Nucleus accumbens (tissue), 56 donors: Measurements from ENCODE around the gene ASCC3.
"Not testable (repeated sequence)": the region's sequence is repeated elsewhere in the genome, so short reads cannot be mapped to it uniquely, and the experiment has no call there.

Source experiments
- DNase-seq, 56 donors: peaks; one replicate each; lab custom pipeline; 2025; lab: John Stamatoyannopoulos, UW

Gene ASCC3

GRCh38 chr6:100808638-100809275 lies 72.4 kb downstream of the ASCC3 start:
- no peak for DNase-seq

GRCh38 chr6:100806296-100806695 lies 74.8 kb downstream of the ASCC3 start:
- DNase-seq: no peak

GRCh38 chr6:100803264-100804045 lies 77.7 kb downstream of the ASCC3 start:
- peak in 4 of 56 donors; percentile 2 to 8 (median 5) for DNase-seq

DNA sequence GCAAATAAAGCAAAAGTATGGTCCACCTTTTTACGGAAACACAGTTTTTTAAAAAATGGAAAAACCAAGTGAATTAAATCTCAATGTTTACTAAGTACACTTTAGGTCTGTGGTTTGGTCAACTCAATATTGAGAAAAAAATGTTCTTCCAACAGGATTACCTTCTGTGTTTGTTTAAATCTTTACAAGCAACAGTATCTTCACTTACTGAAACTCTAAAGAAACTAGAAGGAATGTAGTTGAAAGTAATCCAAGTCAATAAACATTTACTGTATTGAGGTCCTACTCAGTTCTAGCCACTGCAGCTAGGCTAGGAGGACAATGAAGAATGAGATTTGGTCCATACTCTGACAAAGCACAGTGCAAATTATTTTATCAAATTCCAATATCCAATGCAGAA lies 80.1 kb downstream of the ASCC3 start:
- no peak for DNase-seq

- no peak for DNase-seq
Observed at GRCh38 chr6:100796049-100796823, 84.9 kb downstream of the ASCC3 start.

DNA sequence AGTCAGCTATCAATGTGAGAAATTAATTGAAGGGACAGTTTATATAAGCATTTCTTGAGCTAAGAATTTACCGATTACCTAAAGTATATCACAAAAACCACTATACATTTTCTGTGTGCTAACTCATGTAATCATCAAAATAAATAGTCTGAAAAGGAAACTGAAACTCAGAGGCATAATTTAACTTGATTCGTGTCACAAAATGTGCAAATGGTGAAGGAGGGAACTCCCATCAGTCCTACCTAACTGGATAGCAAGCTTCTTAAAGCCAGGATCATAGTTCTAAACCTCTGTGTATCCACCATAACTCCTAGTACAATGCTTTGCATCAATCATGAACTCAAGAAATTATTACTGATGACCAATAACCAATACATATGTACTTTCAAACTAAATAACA lies 91.0 kb downstream of the ASCC3 start:
- DNase-seq: no peak

- DNase-seq: no peak
Observed at GRCh38 chr6:100785982-100786381, 95.1 kb downstream of the ASCC3 start.

GRCh38 chr6:100780648-100781047 lies 100.5 kb downstream of the ASCC3 start:
- DNase-seq: no peak

GRCh38 chr6:100775667-100776066 lies 105.5 kb downstream of the ASCC3 start:
- DNase-seq: no peak

- no peak for DNase-seq
Observed at GRCh38 chr6:100774681-100775080, 106.4 kb downstream of the ASCC3 start.

GRCh38 chr6:100768816-100769351 lies 112.2 kb downstream of the ASCC3 start:
- no peak for DNase-seq

DNA sequence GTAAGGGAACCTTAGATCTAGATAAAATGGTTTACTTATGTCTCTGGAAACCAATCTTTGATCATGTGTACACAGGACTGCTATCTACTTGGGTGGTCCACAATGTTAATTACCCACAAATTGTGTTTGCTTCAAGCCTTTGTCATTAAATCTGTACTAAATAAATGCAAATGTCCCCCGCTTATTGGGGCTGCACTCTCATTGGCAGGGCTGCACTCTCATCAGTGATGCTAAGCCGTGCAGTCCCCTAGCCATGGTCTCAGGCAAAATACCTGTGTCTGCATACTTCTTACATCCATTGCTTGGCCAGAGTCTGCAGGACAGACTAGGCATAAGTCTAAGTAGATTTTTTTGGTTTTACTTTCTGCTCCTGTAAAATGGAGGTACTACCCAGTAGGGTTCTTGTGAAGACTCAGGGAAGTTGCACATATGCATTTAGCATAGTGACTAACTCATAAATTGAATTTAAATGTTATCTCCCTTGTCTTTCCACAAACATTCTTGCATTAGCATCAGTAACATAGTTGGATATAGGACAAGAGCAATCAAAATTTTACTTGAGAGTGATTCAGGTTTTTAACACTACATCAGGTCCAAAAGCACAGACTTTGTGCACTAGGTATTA lies 117.4 kb downstream of the ASCC3 start:
- no peak for DNase-seq

DNA sequence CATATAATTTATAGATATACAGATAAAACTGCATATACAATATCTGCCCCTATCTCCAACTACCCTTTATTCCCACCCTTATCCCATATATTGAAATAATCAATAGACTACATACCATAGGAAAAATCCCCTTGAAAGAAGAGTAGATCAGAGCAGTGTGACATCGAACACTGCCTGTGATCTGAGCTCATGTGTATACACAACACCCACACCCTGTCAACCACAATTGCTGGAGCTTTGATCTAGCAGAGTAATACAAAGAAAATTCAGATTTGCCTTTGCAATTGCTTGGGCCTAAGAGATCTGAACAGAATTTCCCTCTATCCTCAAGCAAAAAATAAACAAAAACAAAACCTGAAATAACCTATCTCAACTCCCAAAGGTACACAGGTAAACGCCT lies 119.3 kb downstream of the ASCC3 start:
- peak in 5 of 56 donors; percentile 0 to 20 (median 3) for DNase-seq

- not testable (repeated sequence) for DNase-seq
Observed at GRCh38 chr6:100758386-100758785, 122.7 kb downstream of the ASCC3 start.

DNA sequence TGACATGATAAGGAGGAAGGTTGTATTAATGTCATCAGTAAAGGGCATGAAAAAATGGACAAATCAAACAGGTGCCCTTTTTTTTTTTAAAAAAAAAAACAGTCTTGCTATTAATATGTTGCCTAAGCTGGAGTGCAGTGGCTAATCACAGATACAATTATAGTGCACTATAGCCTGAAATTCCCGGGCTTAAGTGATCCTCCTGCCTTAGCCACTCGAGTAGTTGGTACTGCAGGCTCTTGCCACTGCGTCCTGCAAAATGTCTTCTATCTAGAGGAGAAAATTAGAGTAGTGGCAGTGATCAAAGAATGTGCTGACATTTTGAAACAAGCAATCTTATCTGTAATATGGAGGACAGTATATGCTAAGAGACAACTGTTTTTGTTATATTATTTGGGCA lies 127.7 kb downstream of the ASCC3 start:
- DNase-seq: no peak

DNA sequence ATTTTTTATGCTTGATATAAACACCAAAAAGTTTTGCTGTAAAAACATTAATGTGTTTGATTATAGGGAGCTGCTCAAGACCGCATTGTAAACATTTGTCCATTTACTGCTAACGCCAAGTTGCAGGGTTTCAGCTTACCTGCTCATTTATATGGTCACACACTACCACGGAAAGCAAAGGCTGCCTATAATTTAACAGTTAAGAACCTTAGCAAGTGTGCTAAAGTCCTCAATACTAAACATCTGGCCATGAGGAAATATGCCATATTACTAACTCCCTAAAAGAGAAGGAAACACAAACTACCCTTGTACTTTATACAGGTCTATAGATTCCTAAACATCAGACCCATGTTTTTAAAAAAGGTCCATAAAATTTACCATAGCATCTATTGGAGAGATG lies 129.5 kb downstream of the ASCC3 start:
- no peak for DNase-seq

DNA sequence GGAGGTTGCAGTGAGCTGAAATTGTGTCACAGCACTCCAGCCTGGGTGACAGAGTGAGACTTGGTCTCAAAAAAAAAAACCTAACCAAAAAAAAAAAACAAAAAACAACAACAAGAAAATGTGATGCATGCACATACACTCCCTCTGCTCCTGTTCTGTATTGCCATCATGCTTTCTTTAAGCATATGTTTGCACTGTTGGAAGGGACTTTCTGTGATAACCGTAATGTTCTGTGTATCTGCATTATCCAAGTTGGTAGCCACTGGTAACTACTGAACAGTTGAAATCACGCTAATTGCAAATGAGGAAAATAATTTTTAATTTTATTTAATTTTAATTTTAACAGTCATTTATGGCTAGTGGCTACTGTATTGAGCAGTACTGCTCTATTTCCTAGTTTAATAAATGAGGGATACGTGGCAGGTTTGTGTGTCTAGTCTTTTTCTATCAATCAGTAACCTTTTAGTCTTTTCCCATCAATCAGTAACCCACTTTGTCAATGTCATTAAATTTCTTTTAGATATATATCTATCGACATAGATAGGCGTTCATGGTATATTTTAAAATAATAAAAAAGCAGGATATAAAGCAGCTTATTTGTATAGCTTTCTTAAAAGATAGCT lies 135.6 kb downstream of the ASCC3 start:
- no peak for DNase-seq

GRCh38 chr6:100740439-100740838 lies 140.7 kb downstream of the ASCC3 start:
- DNase-seq: no peak

DNA sequence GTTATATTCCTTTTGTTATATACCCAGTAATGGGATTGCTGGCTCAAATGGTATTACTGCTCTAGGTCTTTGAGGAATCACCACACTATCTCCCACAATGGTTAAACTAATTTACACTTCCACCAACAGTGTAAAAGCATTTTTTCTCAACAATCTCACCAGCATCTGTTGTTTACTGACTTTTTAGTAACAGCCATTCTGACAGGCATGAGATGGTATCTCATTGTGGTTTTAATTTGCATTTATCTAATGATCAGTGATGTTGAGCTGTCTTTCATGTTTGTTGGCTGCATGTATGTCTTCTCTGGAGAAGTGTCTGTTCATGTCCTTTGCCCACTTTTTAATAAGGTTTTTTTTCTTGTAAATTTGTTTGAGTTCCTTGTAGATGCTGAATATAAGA lies 143.4 kb downstream of the ASCC3 start:
- not testable (repeated sequence) for DNase-seq

DNA sequence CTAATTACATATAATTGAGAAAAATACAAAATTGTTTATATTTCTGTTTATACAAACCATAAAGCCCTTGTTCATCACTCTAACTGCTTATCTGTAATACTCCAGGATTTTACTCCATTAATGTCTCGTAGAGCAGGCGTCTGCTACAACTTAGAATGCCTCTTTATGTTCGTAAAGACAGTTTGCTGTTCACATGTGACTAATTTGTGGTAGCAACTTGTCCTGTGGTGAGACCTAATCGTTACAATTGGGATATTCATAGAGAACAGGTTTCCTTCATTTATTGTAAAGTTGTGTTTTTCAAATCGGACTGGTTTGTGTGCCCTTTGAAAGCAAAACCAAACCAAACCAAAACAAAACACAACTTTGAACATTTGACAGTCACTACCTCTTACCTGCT lies 149.7 kb downstream of the ASCC3 start:
- DNase-seq: no peak
